GM10847 (cell line): ENCODE measurements around the gene DUOXA1.

ENCODE experiments used
- POLR2A ChIP-seq: IDR thresholded peaks from 2 replicates; pipeline ENCODE4 v1.6.1; 2011; ENCODE audit not compliant: insufficient read length; ENCODE audit errors: extremely low read depth

The DUOXA1 gene

GRCh38 chr15:45112591-45113379 lies 16.9 kb downstream of the DUOXA1 start:
- TF ChIP-seq POLR2A = no peak

- TF ChIP-seq POLR2A = no peak
Measured at GRCh38 chr15:45112143-45112590, 17.5 kb downstream of the DUOXA1 start.

DNA sequence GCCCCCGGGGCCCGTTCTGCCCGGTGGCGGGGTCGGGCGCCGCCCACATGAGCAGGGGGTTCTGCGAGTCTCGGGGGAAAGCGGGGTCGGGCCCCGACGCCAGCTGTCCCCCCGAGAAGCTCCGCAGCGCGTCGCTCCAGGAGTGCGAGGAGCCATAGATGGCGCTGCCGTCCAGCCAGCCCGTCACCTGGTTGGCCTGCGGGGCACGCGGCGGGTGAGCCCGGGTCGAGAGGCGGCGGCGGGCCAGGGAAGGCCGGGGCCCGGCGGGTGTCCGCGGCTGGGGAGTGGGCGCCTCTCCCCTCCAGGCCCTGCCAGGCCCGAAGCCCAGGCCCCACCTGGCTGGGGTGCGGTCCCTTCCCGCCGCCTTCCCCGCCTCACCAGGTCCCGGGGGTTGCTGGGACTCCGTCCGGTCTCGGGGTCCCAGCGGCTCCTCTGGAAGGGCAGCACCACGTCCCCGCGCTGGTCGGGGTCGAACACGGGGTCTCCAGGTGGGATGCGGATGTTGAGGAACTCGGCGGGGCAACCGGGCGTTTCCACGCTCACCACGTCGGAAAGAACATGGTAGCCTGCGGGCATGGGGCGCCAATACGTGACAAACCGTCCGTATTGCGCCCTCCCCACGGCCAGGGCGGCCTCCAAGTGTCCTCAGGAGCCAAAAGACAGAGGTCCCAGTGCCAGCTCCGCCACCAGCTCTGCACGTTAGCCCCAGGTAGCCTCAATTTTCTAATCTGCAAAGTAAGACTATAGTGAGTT lies 18.1 kb downstream of the DUOXA1 start:
- no peak for TF ChIP-seq POLR2A

- no peak for TF ChIP-seq POLR2A
Measured at GRCh38 chr15:45110256-45110820, 19.3 kb downstream of the DUOXA1 start.

DNA sequence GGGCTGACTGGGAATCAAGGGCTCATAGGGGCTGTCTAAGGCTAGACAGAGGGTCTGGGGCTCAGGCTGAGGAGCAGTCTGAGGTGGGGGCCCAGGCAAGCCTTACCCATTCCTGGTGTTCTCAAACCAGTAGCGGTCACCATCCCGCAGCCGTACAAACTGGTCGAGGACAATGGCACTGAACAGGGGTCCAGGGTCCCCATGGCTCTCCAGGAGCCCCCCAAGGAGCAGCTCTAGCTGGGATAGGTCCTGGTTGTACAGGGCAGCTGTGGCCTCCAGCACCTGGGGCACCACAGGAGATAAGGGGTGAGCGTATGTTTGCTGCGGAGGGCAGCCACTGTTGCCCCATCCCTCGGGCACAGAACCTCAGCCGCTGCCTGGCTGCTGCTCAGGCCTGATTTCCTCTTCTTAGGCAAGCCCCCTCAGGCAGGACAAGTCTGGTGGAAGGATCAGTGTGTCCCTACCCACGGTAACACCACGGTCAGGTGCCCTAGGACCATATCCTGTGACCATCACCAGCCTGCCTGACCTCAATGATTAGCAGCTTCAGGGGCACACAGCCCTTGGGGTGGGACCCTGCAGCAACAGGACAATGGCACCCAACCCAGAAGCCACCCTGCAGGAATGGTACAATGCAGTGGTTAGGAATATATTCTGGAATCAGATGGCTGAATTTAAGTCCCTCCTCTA lies 21.6 kb downstream of the DUOXA1 start:
- no peak for TF ChIP-seq POLR2A

DNA sequence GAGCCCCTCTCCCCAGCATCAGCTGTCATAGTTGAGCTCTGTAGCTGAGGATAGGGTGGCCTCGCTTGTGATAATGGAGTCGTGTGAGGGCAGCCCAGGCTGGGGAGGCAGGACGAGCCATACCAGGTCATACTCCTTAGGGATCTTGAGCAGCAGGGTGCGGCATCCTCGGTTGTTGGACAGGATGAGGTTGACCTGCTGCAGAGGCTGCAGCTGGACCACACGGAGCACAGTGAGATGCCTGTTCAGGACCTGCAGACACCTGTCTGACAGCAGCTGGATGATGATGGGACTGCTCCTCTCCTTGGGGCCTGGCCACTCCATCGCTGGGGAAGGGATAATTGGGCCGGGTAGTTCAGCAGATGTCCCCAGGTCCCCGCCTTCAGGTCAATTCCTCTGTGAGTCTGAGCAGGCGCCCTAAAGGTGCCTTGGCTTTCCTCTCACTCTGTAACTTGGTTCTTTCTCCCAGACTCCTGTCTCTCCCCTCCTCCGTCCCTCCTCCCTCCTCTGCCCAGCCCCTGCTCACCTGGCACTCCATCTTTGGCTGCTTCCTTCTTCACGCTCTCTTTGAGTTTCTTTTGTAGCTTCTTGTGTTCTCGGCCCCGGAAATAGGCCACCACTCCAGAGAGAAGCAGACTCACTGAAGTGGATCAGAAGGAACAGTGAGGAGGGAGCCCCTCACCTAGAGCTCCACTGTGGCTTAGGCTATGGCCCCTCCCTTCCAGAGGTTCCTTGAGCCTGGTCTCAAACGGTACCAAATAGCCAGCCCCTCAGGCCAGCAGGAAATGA lies 23.5 kb downstream of the DUOXA1 start:
- TF ChIP-seq POLR2A = no peak

DNA sequence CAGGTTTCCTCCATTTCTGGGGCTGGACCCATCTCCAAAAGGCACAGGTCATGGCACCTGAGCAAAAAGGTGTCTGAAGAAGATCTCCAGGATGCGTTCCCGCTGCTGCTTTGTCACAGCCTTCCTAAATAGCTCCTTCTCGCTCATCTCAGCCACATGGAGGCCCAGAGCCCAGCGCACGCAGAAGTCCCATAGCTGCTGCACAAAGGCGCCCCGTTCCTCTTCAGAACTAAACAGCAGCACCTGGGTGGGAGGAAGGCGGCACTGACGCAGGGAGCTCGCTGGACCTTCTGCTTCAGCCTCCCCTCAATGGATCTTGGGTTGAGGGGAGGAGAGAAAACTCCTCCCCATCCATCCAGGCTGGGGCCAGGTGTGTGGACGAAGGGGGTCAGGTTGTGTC lies 24.1 kb downstream of the DUOXA1 start:
- TF ChIP-seq POLR2A = no peak

GRCh38 chr15:45102226-45102625 lies 27.5 kb downstream of the DUOXA1 start:
- no peak for TF ChIP-seq POLR2A

DNA sequence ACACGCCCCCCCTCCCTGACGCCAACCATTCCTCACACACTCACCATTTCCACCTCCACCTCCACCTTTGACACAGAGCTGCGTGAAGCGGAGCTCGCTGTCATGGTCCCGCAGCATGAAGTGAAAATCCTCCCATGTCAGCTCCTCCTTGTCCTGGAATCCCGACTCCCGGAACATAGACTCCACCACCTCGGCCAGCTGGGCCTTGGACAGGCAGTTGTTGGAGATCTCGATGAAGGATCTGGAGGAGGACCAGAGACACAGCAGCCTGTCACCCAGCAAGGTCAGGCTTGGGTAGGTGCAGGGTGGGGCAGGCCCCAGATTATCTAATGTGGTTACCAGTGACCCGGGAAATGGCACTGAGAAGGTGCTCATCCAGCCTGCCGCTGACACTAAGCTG lies 27.9 kb downstream of the DUOXA1 start:
- TF ChIP-seq POLR2A = no peak

DNA sequence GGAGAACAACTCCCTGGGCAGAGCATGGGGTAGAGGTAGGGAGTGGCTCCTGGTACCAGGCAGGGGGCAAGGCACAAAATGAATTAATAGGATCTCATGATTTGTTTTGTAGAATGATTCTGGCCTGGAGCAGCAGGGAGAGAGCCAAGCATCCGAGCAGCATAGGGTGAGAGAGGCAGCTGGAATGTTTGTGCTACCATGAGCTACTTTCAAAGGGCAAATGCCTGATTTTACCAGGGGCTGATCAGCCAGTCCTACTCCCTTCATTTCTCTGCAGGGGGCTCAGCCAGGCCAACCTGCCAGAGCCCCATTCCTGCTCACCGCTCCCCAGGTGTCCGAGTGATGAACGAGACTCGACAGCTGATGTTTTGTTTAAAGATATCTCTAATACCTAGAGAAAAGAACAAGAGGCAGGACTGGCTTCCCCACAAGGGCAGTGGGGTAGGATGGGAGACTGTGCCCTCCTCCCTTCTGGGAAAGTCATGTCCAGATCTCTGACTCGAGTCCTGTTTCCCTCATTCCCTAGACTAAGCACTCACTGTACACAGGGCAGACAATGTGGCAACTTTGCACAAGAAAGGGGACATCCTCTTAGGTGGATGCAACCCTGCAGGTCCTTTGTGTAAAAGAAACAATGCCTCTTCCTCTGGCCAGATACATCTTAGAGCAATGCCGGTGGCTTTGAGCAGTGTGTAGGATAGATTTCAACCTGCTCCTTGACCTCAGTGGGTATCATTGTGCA lies 28.6 kb downstream of the DUOXA1 start:
- TF ChIP-seq POLR2A = no peak

DNA sequence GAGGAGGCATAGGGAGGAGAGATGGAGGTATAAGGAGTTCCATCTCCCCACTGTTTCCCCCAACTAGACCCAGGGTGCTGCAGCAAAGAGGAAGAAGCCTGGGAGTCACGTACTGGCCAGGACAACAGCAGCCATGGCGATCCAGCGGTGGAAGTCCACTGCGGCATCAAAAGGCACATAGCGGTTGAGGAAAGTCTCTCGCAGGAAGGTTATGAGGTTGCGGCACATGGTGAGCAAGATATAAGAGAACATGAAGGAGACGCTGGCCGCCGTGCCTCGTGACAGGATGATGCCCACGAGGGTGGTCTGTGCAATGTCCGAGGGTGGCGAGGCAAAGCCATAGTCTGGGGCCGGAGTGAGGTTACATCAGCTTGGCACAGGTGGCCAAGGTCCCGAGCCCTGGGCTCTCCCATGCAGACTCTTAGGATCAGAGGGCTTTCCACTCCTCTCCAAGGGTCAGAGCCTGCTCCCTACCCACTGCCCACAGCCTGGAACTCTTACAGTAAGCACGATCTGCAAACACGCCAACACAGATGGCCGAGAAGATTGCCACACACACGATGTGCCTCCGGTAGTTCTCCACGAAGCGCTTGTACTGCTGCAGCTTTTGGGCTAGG lies 30.0 kb downstream of the DUOXA1 start:
- TF ChIP-seq POLR2A = no peak

- no peak for TF ChIP-seq POLR2A
Measured at GRCh38 chr15:45097466-45097865, 32.2 kb downstream of the DUOXA1 start.

GRCh38 chr15:45095661-45096060 lies 34.0 kb downstream of the DUOXA1 start:
- no peak for TF ChIP-seq POLR2A

DNA sequence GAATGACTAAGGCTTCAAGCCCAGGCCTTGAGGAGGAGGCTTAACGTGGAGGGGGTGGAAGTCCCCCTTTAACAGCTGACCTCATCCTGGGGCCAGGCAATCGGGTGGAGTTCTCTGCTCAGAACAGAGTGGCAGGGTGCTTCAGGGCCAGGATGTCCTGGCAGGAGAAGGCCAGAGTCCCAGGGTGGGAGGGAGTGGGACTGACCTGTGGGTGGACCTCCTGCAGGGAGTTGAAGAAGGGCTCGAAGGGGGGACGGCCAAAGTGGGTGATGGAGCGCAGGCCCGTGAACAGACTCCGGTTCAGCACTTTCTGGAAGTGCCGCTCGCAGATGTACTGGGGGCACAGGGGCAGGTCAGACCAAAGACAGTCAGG lies 35.3 kb downstream of the DUOXA1 start:
- TF ChIP-seq POLR2A = no peak
